ENCODE measurements around the gene KHSRP.

DNA sequence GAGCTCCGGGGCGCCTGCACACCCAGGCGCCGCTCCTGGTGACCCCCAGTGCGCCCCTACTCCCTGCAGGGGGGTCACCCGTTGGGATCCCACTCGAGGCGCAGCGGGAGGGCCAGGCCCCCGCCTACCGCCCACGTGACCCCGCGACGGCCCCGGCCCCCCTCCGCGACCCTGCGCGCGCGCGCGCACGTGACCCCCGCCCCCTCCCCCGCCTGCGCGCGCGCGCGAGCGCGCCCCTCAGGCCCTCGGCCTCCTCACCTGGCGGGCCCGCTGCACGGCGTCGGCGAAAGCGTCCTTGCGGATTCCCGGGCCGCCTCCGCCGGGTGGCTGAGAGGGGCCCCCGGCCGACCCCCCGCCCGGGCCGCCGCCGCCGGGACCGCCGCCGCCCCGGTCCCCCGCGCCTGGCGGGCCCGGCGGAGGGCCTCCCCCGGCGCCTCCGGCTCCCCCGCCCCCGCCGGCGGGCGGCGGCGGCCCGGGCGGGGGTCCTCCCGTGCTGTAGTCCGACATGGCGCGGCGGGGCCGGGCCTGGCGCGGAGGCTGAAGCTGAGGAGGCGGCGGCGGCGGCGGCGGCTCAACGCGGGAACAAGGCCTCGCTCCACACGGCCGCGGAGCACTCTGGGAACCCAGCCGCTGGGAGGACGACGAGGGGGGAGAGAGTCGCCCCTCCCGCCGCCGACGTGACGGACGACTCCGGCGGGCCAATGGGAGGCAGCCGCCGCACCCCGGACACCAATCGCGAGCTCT is at the start of gene KHSRP:
- no peak for TF ChIP-seq CTCF (IDR thresholded peaks at IDR 0.05; ENCODE audit: low read length)
- no peak for TF ChIP-seq EZH2 (IDR thresholded peaks at IDR 0.05; ENCODE audit: borderline replicate concordance, low read length)
